Stimulated activated CD4-positive, alpha-beta T cell treated with anti-CD3 and anti-CD28 coated beads, TNF-alpha, amount 100 ng/mL, for 48 hours (primary cell): ENCODE data around the gene OLFML1.

Experiments
- DNase-seq, 3 donors: peaks; one replicate each; pipeline ENCODE4 v3.0.0-alpha.2; 2020; ENCODE audit warnings: low read depth in 3 of 3

OLFML1 gene

GRCh38 chr11:7480113-7480512, 5.2 kb upstream of the OLFML1 start:
- DNase-seq, result no peak

GRCh38 chr11:7484131-7484530, 1.2 kb upstream of the OLFML1 start:
- no peak for DNase-seq

DNA sequence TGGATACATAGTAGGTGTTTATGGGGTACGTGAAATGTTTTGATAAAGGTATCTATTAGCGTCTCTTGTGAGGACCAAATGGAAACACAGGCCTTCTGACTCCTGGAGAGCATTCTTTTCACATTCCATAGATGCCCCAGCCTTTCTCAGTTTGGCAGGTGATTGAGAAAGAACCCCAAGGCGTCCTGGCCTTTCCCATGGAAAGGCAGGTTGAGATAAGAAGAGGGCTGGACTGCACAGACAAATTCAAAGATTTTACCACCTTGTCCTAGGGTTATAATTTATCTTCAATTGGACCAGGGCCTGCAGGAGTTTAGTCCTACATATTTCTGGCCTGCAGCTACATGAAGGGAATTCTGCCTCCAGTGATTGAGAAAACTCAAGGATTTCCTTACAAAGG, 661 bp upstream of the OLFML1 start:
- DNase-seq, result no peak

GRCh38 chr11:7486098-7486780, 933 bp downstream of the OLFML1 start:
- DNase-seq, result no peak

DNA sequence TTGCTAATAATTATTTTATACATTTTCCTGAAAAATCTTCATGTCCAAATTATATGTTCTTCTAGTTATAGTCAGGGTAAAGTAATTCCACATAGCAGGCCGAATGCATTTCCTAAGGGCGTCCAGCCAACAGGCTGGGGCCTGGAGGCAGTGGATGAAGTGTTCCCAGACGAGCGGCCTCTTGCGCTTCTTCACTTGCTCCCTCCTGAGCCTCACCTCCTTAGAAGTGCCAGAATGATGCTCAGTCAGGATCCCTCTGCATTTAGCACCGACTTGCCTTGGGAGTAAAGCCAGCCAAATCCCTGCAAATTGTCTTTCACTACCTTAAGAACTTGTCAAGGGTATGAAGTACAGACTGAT, 1.5 kb downstream of the OLFML1 start:
- DNase-seq, result no peak

- DNase-seq, result no peak
These were observed 2.1 kb downstream of the OLFML1 start for GRCh38 chr11:7487360-7487759.

- DNase-seq, result no peak
These were observed 3.4 kb downstream of the OLFML1 start for GRCh38 chr11:7488681-7489080.

- DNase-seq, result no peak
These were observed 4.1 kb downstream of the OLFML1 start for GRCh38 chr11:7489376-7489775.

DNA sequence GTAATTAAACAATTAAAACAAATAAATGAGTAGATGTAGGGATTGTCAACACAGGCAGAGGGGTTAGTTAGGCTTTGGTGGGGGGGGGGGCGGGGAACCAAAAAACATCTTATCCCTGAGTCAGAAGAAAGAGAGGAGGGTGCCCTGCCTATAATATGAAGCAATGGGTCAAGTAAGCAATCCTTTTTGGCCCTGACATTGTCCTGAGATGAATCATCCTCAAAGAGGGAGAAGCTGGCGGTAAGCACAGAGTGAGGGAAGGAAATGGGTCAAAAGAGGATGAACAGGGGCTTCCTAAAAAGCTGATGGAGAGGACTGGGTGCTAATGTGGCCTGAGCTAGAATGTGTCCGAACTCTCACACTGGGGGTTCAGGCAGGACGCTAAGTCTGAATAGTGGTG, 4.7 kb downstream of the OLFML1 start:
- DNase-seq, result no peak

DNA sequence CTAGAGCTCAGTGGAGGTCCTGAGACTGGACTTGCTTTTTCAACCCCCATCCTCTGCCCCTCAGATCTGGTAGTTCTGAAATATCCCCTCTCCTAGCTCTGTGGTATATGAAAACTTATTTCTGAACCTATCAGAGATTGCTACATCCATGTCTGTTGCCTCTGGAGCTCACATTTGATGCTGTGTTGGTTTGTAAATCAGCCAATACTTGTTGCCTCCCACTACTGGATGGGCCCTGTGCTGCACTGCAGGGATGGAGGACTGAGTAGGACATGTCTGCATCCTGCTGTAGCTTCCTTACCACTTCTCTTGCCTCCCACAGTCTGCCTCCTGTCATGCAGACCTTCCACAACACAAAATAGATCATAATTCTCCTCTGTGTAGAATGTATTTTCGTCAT, 5.2 kb downstream of the OLFML1 start:
- DNase-seq, result no peak

GRCh38 chr11:7492253-7492652, 6.9 kb downstream of the OLFML1 start:
- DNase-seq, result no peak

DNA sequence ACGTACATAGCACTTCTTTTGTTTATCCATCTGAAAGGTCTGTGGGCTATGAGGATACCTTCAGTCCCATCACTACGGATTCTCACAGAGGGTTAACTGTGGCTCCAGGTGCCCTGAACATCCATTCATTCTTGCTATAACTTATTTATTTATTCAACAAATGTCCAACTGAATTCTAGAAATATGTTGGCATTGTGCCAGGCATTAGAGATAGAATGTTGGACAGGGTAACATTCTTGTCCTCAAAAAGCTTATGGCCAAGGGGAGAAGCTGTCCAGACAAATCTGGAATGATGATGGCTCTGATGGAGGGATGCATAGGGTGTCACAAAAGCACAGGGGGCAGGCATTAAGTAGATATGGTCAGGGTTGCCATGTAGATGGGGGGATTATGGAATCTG, 8.4 kb downstream of the OLFML1 start:
- no peak for DNase-seq

DNA sequence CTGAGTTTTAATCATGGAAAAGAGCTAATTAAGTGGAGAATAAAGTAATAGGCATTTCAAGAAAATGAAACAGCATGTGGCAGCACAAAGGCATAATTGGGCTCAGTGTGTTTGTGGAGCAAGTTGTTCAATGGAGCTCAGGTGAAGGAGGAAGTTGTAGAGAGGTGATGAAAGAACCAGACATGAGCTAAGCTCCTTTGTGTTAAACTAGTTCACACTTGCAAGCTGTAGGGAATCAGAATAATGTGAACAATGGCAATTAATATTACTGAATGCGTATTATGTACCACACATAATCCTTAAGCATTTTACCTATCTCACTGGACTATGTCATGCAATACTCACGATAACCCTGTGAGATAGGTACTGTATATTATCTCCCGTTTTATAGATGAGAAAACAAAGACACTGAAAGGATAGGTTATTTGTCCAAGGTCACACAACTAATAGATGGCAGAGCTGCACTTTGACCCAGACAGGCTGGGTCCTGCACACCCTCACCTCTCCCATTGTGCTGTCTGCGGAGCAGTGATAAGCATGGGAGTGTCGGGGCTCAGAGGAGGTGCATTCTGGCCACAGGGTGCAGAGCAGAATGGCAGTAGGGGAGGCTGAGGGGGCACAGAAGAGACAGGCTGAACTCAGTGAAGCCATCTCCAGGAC, 8.9 kb downstream of the OLFML1 start:
- DNase-seq, result no peak

- no peak for DNase-seq
These were observed 10.7 kb downstream of the OLFML1 start for GRCh38 chr11:7495882-7496551.

DNA sequence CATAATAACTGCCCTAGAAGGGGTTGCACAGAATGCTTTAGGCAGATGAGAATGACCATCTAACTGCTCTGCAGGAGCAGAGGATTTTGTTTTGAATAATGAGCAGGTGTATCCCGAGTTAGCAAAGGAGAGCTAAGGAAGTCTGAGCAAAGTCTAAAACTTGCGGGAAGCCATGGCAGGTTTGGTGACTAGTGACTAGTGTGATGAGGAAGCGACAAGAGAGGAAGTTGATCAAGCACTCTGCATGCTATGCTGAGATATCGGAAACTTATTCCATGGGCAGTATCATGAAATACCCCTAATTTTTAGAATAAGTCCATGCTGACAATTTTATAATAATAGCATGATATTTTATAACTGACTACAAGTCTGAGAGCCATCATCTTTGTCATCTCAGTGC, 12.9 kb downstream of the OLFML1 start:
- DNase-seq, result no peak

GRCh38 chr11:7499081-7499480, 13.8 kb downstream of the OLFML1 start:
- no peak for DNase-seq

GRCh38 chr11:7500251-7500650, 14.9 kb downstream of the OLFML1 start:
- DNase-seq, result no peak

DNA sequence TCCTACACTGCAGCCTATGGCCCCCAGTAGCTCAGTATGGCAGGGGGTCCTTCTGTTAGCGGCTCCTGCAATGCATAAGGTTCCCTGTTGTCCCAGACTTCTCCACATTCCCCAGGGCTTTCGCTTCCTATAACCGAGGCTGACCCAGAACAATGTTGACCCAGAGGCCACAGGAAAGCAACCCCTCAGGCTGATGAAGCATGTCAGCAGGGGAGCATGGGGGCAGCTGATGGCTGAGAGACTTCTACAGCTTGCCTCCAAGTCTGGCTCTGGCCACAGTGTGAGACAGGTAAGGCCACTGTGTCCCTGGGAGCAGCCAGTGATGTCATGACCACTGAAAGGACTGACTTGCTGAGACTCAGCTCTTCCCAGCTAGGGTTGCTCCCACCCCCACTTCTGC, 15.9 kb downstream of the OLFML1 start:
- no peak for DNase-seq

DNA sequence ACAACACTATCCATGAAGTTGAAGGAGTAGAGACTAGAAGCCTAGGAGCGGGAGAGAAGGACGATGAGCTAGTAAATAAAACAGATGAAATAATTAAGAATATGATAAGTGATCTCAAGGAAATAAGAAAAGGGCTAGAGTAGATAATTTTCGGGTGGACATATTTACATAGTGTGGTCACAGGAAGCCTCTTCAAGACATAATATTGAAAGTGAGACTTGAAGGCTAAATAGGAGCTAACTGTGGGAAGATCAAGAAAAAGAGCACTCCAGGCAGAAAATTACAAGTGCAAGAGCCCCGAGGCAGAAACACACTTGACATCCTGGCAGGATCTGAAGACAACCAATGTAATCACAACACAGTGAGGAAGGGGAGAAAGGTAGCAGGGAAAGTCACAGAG, 16.6 kb downstream of the OLFML1 start:
- no peak for DNase-seq

DNA sequence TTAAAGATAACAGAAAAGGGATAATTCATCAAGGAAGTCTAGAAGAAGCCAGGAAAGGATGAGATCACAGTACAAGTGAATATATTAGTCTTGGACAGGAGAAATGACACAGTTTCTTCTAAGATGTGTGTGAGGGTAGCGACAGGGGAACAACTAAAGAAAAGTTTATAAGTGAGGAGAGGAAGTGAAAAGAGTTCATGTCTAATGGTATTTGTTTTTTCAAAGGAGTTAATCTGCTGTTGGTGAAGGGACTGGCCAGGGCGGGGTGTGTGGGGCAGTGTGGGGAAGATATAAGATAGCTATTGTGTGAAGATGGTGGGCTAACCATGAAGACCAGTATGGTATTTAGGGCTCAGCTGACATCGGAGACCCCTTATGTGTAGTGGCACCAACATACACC, 20.9 kb downstream of the OLFML1 start:
- no peak for DNase-seq

GRCh38 chr11:7508087-7508486, 22.8 kb downstream of the OLFML1 start:
- no peak for DNase-seq

- DNase-seq, result no peak
These were observed 24.7 kb downstream of the OLFML1 start for GRCh38 chr11:7509966-7510365.

DNA sequence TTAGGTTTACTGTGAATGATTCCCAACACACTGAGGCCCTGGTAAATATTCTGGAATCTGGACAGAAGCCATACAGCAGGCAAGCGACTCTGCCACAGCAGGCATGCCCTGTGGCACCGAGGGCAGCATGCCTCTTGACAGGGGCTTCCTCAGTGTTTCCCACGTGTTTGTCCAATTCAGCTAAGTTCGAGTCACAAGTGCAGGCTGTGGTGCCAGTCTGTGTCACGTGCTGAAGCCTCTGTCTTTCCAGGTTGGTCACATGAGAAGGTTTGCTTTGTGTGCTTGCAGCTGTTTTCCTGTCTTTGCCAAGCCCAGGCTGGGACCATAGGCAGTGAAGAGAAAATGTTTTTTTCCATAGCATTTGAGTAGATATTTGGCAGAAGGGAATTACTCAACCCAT, 26.1 kb downstream of the OLFML1 start:
- DNase-seq, result no peak
